ENCODE measurements around the gene OR2W3.

The OR2W3 gene

DNA sequence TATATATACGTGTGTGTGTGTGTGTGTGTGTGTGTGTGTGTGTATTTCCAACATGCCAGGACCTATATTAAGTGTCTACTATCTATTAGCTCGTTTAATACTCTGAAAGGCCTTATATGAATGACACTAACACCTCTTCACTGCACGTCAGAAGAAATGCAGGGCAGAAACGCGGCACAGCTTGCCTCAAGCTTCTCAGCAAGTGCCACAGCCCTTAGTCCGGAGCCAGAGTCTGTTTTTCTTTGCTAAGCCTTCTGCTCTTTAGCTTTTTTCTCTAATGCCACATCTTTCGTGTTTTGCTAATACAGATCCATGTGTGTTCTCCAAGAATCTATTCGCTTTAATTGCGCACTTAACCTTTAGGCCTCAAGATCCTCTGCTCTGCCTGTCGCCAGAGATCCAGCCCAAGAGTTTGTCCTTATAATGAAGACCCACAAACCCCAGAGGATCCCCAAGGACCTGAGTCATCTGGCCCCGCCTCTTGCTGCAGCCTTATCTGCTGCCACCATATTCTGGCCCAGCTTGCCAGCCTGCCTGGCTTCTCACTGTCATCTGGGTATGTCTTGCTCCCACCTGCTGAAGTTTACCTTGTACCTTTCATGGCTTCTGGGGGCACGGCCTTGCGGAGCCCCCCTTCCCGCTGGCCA, 40.4 kb upstream of the OR2W3 start:
- no peak for DNase-seq

DNA sequence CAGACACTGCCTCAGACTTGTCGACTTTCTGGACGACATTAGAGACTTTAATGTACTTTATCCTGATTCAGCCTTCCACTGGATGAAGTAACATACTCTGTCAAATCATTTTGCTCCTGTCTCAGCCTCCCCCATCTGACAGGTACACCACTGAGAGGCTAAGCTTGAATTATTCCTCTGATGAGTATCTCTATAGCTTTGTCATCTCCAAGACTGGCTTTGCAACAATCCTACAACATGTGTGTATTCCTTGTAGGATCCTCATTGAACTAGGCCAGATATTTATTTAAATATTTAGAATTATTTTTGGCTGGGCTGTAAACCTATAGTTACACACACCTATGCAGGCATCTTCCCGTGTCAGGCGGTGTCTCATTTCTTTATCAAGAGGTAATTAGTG, 39.5 kb upstream of the OR2W3 start:
- DNase-seq: peak; percentile 57 to 84
- no peak overlapping the region for H2BK120ac ChIP-seq (ENCODE audit: insufficient read depth, low read length, poor library complexity)
- H4K8ac ChIP-seq (ENCODE audit: low read depth, low read length): no peak overlapping the region
- H2AK5ac ChIP-seq (ENCODE audit: low read length): no peak overlapping the region
- H2AFZ ChIP-seq (ENCODE audit: insufficient read depth, low read length, poor library complexity): no peak overlapping the region
- H3K9ac ChIP-seq (ENCODE audit: low read length): no peak overlapping the region
- peaks cover 6% of the 10 kb centered on the region for H3K79me1 ChIP-seq (ENCODE audit: low read length)
- H3K36me3 ChIP-seq (ENCODE audit: control insufficient read depth in 1 of 2, insufficient read depth in 2 of 2, low read length in 2 of 2): no peaks in the 10 kb centered on the region
- H3K4ac ChIP-seq (ENCODE audit: low read depth, low read length): no peak overlapping the region
- H3K4me3 ChIP-seq (ENCODE audit: low read depth, low read length): no peak overlapping the region
- no peak overlapping the region for H3K14ac ChIP-seq (ENCODE audit: low read length)
- no peak overlapping the region for H3K4me2 ChIP-seq (ENCODE audit: low read length)
- no peak overlapping the region for H3K27ac ChIP-seq (ENCODE audit: low read depth, low read length)
- H4K12ac ChIP-seq (ENCODE audit: low read depth, low read length): no peak overlapping the region
- no peaks in the 10 kb centered on the region for H3K27me3 ChIP-seq (ENCODE audit: insufficient read depth, low read length)
- WGBS (ENCODE audit: extremely low coverage, insufficient coverage, insufficient read length): no CpG with 5 or more reads among the region's 4 CpGs
- no peak overlapping the region for H3K23ac ChIP-seq (ENCODE audit: low read length)
- H3K79me2 ChIP-seq (ENCODE audit: control insufficient read depth, insufficient read depth, low read length, poor library complexity): peaks cover 2% of the 10 kb centered on the region
- H2BK5ac ChIP-seq (ENCODE audit: low read depth, low read length, poor library complexity): no peak overlapping the region
- peaks cover 2 to 6% of the 10 kb centered on the region in 2 experiments for H3K4me1 ChIP-seq (ENCODE audit: control insufficient read depth in 1 of 2, insufficient read depth in 2 of 2, low read length in 2 of 2)
- H2BK12ac ChIP-seq (ENCODE audit: low read length): no peak overlapping the region
- no peak overlapping the region for H4K91ac ChIP-seq (ENCODE audit: low read depth, low read length)
- no peak overlapping the region for H3K18ac ChIP-seq (ENCODE audit: low read length)
- no peaks in the 10 kb centered on the region for H3K9me3 ChIP-seq (ENCODE audit: insufficient read depth, low read depth, low read length)

More for the DNA sequence above, 40.4 kb upstream of the OR2W3 start:
- no peak overlapping the region for H3K18ac ChIP-seq (ENCODE audit: low read length)
- no peak overlapping the region for H3K4me2 ChIP-seq (ENCODE audit: low read length)
- no peak overlapping the region for H3K27ac ChIP-seq (ENCODE audit: low read depth, low read length)
- no peak overlapping the region for H4K8ac ChIP-seq (ENCODE audit: low read depth, low read length)
- no peak overlapping the region for H2AK5ac ChIP-seq (ENCODE audit: low read length)
- H3K4ac ChIP-seq (ENCODE audit: low read depth, low read length): no peak overlapping the region
- no peak overlapping the region for H3K4me3 ChIP-seq (ENCODE audit: low read depth, low read length)
- no peak overlapping the region for H4K91ac ChIP-seq (ENCODE audit: low read depth, low read length)
- H3K9me3 ChIP-seq (ENCODE audit: insufficient read depth, low read depth, low read length): no peaks in the 10 kb centered on the region
- no peak overlapping the region for H3K23ac ChIP-seq (ENCODE audit: low read length)
- no peak overlapping the region for H2AFZ ChIP-seq (ENCODE audit: insufficient read depth, low read length, poor library complexity)
- peaks cover 2% of the 10 kb centered on the region for H3K79me2 ChIP-seq (ENCODE audit: control insufficient read depth, insufficient read depth, low read length, poor library complexity)
- H2BK5ac ChIP-seq (ENCODE audit: low read depth, low read length, poor library complexity): no peak overlapping the region
- H4K12ac ChIP-seq (ENCODE audit: low read depth, low read length): no peak overlapping the region
- H3K4me1 ChIP-seq (ENCODE audit: control insufficient read depth in 1 of 2, insufficient read depth in 2 of 2, low read length in 2 of 2): peaks cover 2 to 6% of the 10 kb centered on the region in 2 experiments
- H3K79me1 ChIP-seq (ENCODE audit: low read length): peaks cover 6% of the 10 kb centered on the region
- H3K36me3 ChIP-seq (ENCODE audit: control insufficient read depth in 1 of 2, insufficient read depth in 2 of 2, low read length in 2 of 2): no peaks in the 10 kb centered on the region
- no peak overlapping the region for H2BK12ac ChIP-seq (ENCODE audit: low read length)
- no peak overlapping the region for H3K14ac ChIP-seq (ENCODE audit: low read length)
- no CpG with 5 or more reads among the region's 14 CpGs for WGBS (ENCODE audit: extremely low coverage, insufficient coverage, insufficient read length)
- H3K27me3 ChIP-seq (ENCODE audit: insufficient read depth, low read length): no peaks in the 10 kb centered on the region
- H3K9ac ChIP-seq (ENCODE audit: low read length): no peak overlapping the region
- H2BK120ac ChIP-seq (ENCODE audit: insufficient read depth, low read length, poor library complexity): no peak overlapping the region

DNA sequence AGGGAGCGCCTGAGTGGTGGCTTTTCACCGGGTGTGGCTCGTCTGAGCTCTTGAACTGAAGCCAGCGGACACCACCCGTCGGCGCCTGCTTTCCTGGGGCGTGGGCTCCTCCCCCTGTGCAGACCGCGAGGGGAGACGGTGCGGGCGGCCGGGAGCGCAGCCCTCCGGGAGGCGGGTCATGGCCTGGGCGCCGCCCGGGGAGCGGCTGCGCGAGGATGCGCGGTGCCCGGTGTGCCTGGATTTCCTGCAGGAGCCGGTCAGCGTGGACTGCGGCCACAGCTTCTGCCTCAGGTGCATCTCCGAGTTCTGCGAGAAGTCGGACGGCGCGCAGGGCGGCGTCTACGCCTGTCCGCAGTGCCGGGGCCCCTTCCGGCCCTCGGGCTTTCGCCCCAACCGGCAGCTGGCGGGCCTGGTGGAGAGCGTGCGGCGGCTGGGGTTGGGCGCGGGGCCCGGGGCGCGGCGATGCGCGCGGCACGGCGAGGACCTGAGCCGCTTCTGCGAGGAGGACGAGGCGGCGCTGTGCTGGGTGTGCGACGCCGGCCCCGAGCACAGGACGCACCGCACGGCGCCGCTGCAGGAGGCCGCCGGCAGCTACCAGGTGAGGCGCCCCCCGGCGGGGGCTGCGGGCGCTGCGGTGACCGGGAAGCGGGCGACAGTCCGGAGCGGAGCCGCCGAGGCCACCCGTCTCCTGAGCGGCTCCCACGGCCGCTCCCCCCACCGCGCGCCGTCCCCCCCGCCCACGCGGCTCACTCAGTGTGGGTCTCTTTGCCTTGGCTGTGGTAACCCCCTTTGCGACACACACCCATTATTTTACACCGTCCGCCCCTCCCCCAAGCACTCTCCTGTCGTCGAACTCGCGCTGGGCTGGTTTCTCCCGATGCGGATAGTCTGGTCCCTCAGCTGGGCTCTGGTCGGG, 38.1 kb upstream of the OR2W3 start, which contains the start of gene TRIM58:
Gene TRIM58, plus strand, starts transcription at position 119 of the 916 bp plus-strand sequence. Its CDS starts 60 bp downstream, at position 179.
- H3K4me2 ChIP-seq (ENCODE audit: low read length): peak within 1 kb of the TSS; percentile 81
- H3K27me3 ChIP-seq (ENCODE audit: insufficient read depth, low read length): no peaks in the 10 kb centered on the region
- H3K18ac ChIP-seq (ENCODE audit: low read length): no peak within 1 kb of the TSS
- H2AFZ ChIP-seq (ENCODE audit: insufficient read depth, low read length, poor library complexity): peak within 1 kb of the TSS; percentile 41
- H4K91ac ChIP-seq (ENCODE audit: low read depth, low read length): peak within 1 kb of the TSS; percentile 78
- H3K9me3 ChIP-seq (ENCODE audit: insufficient read depth, low read depth, low read length): no peaks in the 10 kb centered on the region
- H2BK12ac ChIP-seq (ENCODE audit: low read length): peak within 1 kb of the TSS; percentile 6
- H3K36me3 ChIP-seq (ENCODE audit: control insufficient read depth in 1 of 2, insufficient read depth in 2 of 2, low read length in 2 of 2): peaks cover 0 to 3% of the 10 kb centered on the region in 2 experiments
- H3K9ac ChIP-seq (ENCODE audit: low read length): peak within 1 kb of the TSS; percentile 50
- peak within 1 kb of the TSS; percentile 40 for H3K14ac ChIP-seq (ENCODE audit: low read length)
- peaks cover 2 to 6% of the 10 kb centered on the region in 2 experiments for H3K4me1 ChIP-seq (ENCODE audit: control insufficient read depth in 1 of 2, insufficient read depth in 2 of 2, low read length in 2 of 2)
- peak; percentile 66 to 71 for DNase-seq
- peak within 1 kb of the TSS; percentile 8 for H2BK120ac ChIP-seq (ENCODE audit: insufficient read depth, low read length, poor library complexity)
- H3K79me2 ChIP-seq (ENCODE audit: control insufficient read depth, insufficient read depth, low read length, poor library complexity): peaks cover 2% of the 10 kb centered on the region
- peak within 1 kb of the TSS; percentile 3 for H2BK5ac ChIP-seq (ENCODE audit: low read depth, low read length, poor library complexity)
- H4K12ac ChIP-seq (ENCODE audit: low read depth, low read length): peak within 1 kb of the TSS; percentile 3
- peak within 1 kb of the TSS; percentile 15 for H3K27ac ChIP-seq (ENCODE audit: low read depth, low read length)
- H3K4me3 ChIP-seq (ENCODE audit: low read depth, low read length): peak within 1 kb of the TSS; percentile 76
- no peak within 1 kb of the TSS for H2AK5ac ChIP-seq (ENCODE audit: low read length)
- H3K79me1 ChIP-seq (ENCODE audit: low read length): peaks cover 6% of the 10 kb centered on the region
- peak within 1 kb of the TSS; percentile 39 for H3K4ac ChIP-seq (ENCODE audit: low read depth, low read length)
- H3K23ac ChIP-seq (ENCODE audit: low read length): no peak within 1 kb of the TSS
- H4K8ac ChIP-seq (ENCODE audit: low read depth, low read length): peak within 1 kb of the TSS; percentile 24
- WGBS (ENCODE audit: extremely low coverage, insufficient coverage, insufficient read length): no CpG with 5 or more reads among the region's 109 CpGs

DNA sequence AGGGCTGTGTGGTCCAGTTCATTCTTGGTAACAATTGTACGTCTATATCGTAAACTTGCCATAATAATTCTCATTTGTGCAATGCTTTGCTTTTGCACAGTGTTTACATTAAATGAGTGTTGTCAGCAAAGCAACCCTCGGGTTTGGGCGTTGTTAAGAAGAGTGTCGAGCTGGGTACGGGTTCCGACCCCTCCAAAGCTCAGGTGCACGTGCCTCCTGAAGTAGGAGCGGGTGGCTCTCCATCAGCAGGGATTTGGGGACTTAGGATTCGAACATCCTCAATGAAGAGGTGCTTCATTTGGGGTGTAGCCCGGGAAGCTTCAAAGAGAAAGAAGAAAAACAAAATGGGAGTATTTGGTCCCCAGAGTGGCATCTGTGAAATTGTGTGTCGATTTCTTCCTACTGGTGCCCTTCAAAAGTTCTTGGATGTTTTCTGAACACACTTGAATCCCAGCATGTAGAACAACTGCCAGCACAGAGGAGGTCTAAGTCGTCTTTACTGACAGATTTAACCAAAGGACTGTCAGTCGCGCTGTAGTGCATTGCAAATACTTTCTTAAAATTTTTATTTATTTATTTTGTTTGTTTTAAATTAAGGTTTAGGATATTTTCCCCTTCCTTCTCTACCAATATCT, 37.3 kb upstream of the OR2W3 start:
- no peak overlapping the region for H4K12ac ChIP-seq (ENCODE audit: low read depth, low read length)
- no peaks in the 10 kb centered on the region for H3K9me3 ChIP-seq (ENCODE audit: insufficient read depth, low read depth, low read length)
- no peak overlapping the region for H3K14ac ChIP-seq (ENCODE audit: low read length)
- peak overlapping the region; percentile 76 for H3K4me3 ChIP-seq (ENCODE audit: low read depth, low read length)
- peaks cover 2% of the 10 kb centered on the region for H3K79me2 ChIP-seq (ENCODE audit: control insufficient read depth, insufficient read depth, low read length, poor library complexity)
- H4K8ac ChIP-seq (ENCODE audit: low read depth, low read length): peak overlapping the region; percentile 8
- no peak overlapping the region for H2BK120ac ChIP-seq (ENCODE audit: insufficient read depth, low read length, poor library complexity)
- H3K4ac ChIP-seq (ENCODE audit: low read depth, low read length): no peak overlapping the region
- H3K79me1 ChIP-seq (ENCODE audit: low read length): peaks cover 6% of the 10 kb centered on the region
- DNase-seq: peak in 1 of 2 donors; percentile 26
- peak overlapping the region; percentile 50 for H3K9ac ChIP-seq (ENCODE audit: low read length)
- H2BK5ac ChIP-seq (ENCODE audit: low read depth, low read length, poor library complexity): no peak overlapping the region
- H2AFZ ChIP-seq (ENCODE audit: insufficient read depth, low read length, poor library complexity): peak overlapping the region; percentile 41
- peaks cover 0 to 5% of the 10 kb centered on the region in 2 experiments for H3K36me3 ChIP-seq (ENCODE audit: control insufficient read depth in 1 of 2, insufficient read depth in 2 of 2, low read length in 2 of 2)
- H2AK5ac ChIP-seq (ENCODE audit: low read length): no peak overlapping the region
- H4K91ac ChIP-seq (ENCODE audit: low read depth, low read length): peak overlapping the region; percentile 30
- no peak overlapping the region for H3K27ac ChIP-seq (ENCODE audit: low read depth, low read length)
- no CpG with 5 or more reads among the region's 15 CpGs for WGBS (ENCODE audit: extremely low coverage, insufficient coverage, insufficient read length)
- H3K4me2 ChIP-seq (ENCODE audit: low read length): peak overlapping the region; percentile 81
- H3K23ac ChIP-seq (ENCODE audit: low read length): no peak overlapping the region
- peak overlapping the region; percentile 6 for H2BK12ac ChIP-seq (ENCODE audit: low read length)
- H3K18ac ChIP-seq (ENCODE audit: low read length): no peak overlapping the region
- H3K4me1 ChIP-seq (ENCODE audit: control insufficient read depth in 1 of 2, insufficient read depth in 2 of 2, low read length in 2 of 2): peaks cover 2 to 6% of the 10 kb centered on the region in 2 experiments
- no peaks in the 10 kb centered on the region for H3K27me3 ChIP-seq (ENCODE audit: insufficient read depth, low read length)
